GM18511 (cell line): ENCODE measurements around the gene THBD.

Experiments used
- ATAC-seq: cut with Tn5 transposase; IDR thresholded peaks from one replicate; pipeline ENCODE4 v1.9.1; 2021; ENCODE audit warnings: mild to moderate bottlenecking, moderate library complexity; ENCODE audit not compliant: unreplicated experiment

Gene THBD, protein sequence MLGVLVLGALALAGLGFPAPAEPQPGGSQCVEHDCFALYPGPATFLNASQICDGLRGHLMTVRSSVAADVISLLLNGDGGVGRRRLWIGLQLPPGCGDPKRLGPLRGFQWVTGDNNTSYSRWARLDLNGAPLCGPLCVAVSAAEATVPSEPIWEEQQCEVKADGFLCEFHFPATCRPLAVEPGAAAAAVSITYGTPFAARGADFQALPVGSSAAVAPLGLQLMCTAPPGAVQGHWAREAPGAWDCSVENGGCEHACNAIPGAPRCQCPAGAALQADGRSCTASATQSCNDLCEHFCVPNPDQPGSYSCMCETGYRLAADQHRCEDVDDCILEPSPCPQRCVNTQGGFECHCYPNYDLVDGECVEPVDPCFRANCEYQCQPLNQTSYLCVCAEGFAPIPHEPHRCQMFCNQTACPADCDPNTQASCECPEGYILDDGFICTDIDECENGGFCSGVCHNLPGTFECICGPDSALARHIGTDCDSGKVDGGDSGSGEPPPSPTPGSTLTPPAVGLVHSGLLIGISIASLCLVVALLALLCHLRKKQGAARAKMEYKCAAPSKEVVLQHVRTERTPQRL

DNA sequence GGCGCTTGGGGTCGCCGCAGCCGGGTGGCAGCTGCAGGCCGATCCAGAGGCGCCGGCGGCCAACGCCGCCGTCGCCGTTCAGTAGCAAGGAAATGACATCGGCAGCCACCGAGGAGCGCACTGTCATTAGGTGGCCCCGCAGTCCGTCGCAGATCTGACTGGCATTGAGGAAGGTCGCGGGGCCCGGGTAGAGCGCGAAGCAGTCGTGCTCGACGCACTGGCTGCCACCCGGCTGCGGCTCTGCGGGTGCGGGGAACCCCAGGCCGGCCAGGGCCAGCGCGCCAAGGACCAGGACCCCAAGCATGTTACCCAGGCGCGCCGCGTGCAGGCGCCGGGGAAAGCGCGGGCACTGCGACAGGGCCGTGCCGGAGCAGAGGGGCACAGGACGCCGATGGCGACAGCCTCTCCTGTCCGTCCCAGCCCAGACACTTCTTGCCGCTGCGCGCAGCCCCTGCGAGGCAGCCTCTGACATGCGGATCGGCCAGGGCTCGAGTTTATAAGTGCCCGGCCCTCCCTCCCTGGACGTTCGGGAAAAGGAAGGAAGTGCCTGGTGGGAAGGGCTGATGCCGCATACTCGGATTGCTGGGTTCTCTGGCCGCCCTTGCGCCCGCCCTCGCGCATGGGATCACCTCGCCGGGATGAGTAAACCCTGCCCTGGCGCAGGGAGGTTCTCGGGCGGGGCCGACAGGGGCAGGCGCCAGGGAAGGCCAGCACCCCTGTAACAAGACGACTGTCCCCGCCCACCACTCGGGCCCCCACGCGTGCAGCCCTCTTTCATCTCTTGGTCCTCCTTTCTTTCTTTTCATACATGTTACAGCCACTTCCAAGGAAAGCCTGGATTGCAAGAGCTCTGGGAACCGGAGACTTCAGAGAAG, at the start of gene THBD:
Gene THBD (minus strand): TSS at position 472 of the 875 bp plus-strand sequence. CDS start 168 bp downstream, at position 304.
- peak; percentile 33 for ATAC-seq

DNA sequence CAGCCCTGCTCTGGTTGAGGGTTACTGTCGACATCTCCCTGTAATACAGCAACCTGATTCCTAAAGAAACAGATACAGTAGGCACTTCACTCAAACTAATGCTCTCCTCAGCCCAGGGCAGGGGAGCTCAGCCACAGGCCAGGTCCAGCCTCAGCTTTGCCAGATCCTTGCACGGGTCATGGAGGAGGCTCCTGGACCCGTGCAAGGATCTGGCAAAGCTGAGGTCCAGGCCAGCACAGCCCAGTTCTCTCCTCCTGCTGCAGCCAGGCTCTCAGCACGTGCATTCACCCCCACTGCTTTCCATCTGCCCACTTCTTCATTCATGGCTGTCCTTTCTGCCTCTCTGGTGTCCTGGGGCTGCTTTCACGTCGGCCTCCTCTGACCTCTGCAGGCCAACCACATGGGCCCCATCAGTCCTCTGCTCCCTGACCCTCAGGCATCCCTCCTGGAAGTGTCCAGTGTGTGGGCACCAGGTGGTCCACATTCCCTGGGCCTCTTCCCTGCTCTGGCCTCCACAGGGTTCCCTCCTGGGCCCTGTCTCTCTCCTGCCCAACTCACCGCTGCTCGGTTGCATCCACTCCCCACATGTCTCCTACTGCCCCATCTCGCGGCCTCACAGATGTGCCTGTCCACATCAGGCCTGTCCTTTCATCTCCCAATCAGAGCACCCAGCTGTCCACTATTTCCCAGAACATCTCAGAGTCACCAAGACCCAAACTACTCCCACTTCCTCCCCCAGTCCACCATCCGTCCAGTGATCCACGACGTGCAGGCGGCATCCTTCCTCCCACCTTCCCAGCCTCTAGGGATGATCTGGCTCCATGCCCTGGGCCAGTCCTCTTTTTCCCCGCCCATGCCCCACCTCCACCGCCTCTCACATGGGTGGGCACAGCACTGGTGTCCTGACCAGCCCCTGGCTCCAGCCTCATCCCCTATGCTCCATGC, 48.4 kb upstream of the THBD start:
- no peak for ATAC-seq

DNA sequence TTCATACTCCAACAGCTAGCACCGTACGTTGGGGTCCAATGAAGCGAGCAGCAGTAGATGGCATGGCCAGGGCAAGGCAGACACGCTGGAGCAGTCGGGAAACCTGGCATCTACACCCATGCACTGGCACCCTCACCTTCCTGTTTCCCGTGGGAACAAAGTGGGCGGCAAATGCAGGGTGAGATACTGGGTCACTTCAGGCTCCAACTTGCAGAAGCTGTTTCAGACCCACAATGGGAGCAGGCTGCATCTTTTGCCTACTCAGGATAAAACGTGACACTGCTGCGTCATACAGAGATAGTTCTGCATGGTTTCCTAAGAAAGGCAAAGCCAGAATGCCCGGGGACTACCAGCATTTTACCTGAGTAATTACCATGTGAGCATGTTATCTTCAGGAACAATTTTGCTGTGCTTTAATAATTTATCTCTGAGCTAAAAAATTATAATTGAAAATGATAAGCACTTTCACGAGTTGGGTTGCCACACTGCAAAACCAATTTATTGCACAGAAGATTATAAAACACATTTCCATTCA, 47.6 kb upstream of the THBD start:
- no peak for ATAC-seq

DNA sequence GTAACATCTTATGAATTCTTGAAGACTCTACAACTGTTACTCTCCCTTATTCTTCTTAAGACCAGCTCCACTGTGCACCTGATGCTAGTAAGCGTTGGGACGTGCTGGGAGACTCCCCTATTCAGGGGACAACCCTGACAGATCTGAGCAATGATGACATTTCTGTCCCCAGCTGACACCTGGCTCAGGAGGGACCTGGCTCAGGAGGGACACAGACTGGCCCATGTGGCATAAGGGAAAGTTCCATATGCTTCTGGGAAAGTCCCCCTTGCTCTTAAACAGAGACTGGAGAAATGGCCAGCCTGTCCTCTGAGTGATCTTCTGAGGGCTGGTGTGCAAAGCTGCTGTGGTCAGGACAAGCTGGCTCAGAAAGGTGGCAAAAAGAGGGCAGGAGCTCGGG, 46.6 kb upstream of the THBD start:
- ATAC-seq, result peak; percentile 46

DNA sequence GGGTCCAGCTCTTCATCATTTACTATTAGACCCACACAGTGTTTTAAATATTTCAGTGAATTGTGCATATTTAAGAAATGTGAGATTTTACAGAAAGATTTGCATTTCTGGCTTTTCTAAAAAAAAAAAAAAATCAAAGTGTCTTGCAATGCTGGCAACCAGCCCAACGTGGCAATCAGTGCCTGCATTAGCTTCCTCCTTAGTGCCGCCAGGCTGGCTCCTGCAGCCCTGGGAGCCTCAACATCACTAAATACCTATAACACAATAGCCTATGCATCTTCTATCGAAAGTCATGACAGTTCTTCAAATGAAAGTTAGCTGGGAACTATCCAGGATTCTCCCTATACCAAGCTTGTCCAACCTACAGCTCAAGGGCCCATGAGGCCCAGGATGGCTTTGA, 46.0 kb upstream of the THBD start:
- no peak for ATAC-seq

DNA sequence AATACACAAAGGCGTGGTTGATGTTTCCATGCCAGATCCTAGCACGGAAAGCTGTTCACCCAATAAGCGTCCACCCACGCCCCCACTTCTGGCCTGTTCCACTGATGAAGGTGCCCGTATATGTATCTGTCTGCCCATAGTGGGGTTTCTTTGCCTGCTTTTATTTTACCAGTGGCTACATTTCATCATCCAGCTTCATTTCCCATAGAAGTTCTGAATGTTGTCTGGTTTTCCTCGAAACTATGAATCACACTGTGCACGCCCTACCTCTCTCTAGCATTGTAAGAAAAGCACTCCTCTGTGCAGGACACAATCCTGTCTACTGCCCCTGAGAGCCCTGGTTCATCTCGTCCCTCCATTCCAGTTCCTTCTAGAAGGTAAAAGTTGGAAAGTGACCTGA, 45.5 kb upstream of the THBD start:
- ATAC-seq, result no peak

DNA sequence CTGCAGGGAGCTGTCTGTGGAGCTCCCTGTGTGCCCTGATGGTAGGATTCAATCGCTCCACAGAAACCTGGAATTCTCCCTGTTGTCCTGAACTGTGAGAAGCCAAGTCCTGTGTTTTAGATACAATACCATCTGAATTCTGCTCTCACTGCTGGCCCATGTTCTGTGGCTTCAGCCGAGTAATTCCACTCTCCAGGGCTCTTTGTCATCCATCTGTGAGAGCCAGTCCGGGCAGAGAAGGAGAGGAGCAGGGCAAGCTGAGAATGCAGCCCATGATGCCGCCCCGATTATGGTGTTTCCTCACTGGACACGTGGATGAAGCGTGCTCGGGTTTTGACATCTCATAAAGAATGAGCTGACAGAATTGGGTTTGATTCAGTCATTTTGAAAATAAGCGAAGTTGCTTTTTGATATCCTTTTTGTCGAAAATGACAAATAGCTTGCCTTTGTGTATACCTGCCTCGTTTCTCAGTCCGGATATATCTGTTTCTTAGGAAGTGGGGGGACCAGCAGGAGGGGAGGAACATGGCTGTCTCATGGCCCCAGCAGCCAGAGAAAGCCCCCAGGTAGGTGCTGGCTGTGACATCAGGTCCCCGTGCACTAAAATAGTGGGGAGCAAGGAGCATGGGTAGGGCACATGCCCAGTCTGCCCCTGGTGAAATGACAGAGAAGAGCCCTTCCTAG, 44.9 kb upstream of the THBD start:
- no peak for ATAC-seq

DNA sequence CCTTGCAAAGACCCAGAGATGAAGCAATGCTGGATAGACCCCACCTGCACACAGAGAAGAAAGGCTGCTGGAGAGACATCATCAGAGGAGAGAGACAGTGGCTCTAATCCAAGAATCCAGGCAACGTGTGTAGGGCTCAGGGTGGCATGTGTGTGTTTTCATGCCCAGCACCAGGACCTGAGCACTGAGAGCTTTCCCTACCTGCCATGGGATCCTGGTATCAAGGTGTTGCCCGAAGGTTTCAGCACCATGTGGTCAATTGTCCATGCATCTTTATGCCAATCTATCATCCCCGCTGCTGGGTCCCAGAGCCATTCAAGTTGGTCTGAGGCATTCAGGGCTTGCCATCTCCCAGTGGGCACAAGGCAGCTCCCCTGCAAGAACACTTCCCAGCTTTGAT, 44.1 kb upstream of the THBD start:
- ATAC-seq, result no peak

DNA sequence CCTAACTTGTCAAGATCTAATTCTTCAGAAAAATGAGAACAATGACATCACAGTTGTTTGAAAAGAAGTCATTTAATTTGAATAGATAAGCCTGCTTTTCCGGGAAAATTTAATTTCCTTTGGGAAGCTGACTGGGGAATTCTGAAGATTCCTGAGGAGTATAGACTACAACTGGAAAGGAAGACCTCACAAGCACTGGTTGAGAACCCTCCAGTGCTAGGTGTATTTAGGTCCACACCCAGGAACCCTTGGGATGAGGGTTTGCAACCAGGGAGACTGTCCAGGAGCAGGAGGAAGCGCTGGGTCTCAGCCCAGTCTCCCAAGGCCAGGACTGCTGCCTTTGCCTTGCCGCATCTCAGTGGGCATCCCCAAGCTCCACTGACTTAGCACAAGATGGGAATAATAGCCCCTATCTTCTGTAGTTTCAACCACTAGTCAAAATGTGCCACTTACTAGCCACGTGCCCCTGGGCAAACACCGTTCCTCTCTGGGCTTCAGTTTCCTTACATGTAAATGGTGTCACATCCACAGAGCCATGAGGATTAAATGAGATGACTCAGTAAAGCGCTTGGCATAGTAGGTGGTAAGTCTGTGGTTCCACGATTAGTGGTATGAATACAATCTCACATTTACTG, 43.5 kb upstream of the THBD start:
- no peak for ATAC-seq

DNA sequence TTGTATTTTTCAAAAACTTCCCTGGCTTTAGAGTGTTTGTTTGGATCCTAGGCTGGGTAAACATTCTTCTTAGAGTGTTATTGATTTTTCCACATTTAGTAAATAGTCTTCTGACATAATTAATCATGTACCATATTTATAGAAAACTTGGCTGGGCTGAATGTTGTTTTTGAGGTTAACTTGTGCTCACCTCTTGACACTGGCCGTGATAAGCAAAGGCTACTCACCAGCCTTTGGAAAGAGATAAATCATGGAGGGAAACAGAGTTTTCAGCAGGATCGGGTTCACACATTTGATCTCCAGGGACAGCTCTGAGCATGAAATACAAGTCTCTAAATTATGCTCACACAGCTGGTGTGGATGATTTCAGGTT, 42.9 kb upstream of the THBD start:
- ATAC-seq, result no peak

DNA sequence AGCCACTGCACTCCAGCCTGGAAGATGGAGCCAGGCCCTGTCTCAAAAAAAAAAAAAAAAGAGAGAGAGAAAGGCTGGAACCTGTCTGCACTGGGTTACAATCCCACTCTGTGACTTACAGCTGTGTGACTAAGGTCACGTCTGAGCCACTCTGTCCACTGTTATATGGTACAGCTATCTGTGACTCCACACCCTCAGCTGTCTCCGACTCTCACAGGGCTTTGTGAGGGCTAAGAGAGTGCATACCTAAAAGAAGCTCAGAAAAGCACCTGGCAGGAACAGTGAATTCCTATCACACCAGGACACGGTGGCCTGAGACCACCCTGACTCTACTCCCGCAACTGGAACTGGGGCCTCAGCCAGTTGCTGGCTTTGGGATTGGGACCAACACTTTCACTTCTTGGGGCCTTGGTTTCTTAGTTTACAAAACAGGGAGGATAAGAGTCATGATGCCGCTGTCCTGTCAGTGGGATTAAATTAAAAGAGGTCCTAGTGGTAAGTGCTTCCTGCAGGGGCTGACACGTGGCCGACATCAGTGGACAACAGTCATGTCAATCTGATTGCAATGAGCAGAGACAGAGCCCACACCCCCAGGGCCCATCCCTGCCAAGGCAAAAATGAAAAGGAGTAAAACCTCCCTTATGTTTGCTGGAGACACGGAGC, 42.4 kb upstream of the THBD start:
- no peak for ATAC-seq

DNA sequence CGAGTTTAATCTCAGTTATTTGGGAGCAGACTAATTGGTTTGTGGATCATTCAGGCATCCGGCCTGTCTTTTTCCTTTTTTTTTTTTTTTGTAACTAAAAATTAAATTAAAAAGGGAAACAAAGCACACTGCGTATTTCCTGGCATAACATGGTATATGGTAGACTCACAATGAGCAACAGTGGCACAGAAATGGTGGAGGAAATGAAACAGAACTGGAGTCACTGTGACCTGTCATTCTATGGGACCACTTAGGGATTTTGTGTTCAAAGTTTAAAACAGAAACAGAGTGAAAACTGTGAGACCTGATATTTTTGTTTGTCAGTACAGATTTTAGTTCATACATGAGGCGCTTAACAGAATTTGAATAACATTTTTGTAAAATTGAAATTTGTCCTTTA, 41.4 kb upstream of the THBD start:
- ATAC-seq, result no peak

DNA sequence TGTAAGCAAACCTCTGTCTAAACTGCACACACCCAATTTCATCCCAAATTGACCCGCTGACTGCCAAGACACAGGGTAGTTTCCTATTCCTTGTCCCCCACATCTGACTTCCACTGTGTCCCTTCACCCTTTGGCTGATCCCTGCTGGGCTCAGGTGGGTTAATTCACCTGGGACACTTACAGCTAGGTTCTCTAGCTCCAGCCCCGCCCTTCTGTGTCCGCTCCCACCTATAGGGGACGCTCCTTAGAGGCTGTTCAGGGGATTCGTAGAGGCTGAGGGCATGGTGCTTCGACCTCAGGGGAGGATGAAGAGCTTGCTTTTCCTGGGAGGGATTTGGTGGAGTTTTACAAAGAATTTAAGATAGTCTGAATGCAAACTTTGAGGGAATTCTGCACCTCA, 40.7 kb upstream of the THBD start:
- no peak for ATAC-seq

DNA sequence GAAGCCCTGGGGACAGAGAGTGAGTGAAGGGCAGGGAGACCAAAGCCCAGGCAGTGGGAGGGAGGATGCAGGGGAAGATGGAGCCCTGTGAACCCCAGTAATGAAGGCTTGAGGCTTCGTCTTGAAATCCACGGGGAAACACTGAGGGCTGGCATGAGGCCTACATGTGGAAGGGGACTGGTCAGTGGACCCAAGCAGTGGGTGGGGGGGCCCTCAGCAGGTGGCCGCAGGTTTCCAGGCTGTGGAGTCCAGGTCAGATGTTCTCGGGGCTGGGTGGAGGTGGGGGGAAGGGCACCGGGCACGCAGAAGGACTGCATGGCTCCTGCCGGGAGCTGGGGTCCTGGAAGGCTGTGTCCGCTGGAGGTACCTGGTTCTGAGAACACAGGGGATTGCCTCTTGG, 39.4 kb upstream of the THBD start:
- ATAC-seq, result no peak

DNA sequence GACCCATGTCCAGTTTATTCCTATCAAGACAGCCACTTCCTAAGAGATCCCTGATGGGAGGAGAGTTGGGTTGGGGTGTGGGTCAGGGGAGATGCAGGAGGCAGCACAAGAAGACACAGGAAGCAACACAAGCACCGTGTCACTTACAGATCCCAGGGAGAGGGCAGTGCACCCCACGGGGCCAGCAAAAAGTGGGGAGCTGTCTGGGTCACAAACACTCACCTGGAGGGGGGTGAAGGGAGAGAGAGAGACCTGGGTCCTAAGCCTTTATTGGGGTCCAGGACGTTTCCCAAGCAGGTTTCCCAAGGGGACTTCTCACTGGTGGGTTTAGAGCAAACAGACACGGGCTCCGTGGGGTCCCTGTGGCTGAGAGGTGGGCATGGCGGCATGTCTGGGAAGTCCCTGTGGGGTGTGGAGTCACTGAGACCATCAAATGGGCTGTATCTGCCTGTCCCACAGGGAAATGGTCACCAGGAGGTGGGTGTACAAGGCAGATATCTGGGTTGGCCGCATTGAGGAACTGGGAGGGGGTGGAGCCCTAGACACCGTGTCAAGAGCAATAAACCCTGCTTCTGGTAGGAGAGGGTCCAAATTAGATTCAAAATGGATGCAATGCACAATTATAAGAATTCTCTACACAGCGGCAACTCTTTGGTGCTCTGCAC, 38.2 kb upstream of the THBD start:
- no peak for ATAC-seq

DNA sequence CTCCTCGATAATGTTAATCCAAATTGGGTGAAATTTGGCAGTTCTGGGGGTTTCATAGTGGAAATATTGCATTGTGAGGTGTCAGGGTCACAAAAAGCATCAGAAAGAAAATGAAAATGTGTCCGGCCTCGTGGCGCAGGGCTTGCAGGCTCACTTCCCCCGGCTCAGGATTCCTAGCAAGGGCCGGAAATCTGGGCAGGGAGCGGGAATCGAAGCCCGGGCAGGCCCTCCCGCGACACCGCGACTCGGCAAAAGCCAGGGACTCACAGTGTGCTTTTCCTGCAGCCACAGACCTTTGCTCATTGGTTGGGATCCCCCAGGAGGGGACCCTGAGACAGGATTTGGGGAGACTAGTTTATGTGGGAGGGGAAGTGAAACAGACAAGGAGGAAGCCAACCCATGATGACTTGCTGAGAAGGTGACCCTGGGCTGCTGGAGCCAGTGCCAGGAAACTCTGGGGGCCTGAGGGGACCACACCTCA, 37.5 kb upstream of the THBD start:
- ATAC-seq, result no peak

DNA sequence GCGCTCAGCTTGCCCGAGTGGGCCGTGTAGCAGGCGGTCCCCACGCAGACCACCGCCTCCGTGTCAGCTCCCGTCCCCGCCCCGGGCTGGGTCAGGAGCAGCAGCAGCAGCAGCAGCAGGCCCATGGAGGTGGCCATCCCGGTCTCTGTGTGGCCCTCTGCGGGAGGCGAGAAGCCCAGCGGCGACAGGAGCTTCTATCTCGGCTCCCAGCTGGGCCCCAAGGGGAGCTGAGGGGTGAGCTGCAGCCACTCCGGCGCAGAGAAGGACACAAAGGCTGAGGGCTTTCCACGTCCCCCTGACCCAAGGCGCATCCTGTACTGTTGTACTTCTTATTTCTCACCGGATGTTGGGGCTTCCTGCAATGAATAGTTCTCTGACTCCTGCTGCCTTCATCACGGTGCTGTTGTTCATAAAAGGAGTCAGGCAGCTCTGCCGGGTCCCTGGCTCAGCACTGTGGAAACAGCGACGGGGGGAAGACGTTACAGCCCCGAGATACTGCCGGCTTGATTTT, 36.6 kb upstream of the THBD start, which contains the start of gene CD93:
Gene CD93 (minus strand): TSS at position 269 of the 511 bp plus-strand sequence. CDS start 132 bp downstream, at position 137.
- ATAC-seq, result peak; percentile 77
